KBM-7 (cell line): ENCODE results near the gene SYNPO.

Experiments used
- DNase-seq: peaks from one replicate; pipeline ENCODE4 v3.0.0-alpha.2; 2015
- in situ Hi-C: fragments of 300-500 bp; cut with MboI; formaldehyde crosslinking; loops from 2 replicates; pipeline ENCODE4 v1.14.3; 2020; ENCODE audit warnings: low sequenced_read_pairs, low pct_unique_long_range_greater_than_20kb, mixed read lengths

Gene SYNPO

DNA sequence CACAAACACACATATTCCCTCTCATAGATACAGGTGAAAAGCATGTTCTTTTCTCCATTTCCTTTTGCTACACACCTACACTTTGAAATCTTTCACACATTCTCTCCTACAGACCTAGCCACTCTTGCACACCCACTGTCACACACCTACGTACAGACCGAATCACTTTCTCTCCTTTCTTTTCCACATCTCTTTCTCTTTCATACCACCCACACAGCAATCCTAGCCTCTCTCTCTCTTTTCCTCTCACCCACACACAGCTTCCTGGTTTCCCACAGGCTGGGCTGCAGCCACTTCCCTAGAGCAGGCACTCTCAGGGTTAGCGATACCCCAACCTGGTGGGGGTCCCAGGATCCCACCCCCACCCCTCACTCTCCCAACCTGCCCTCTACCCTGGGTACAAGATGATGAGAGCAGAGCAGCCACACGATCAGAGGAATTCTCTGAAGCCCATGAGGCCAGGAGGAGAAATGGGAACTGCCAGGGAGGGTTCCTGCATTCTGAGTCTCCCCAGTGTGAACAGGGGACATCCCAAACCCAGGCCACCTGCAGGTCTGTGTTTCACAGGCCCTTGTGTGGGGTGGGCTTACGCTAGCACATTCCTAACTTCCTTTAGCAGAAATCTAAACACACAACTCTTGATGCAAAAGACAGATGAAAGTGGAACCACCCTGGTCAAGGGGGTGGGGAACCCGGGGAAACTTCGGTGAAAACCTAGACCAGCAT, 17.1 kb upstream of the SYNPO start:
- in situ Hi-C loops, result no loop called here
- no peak for DNase-seq

DNA sequence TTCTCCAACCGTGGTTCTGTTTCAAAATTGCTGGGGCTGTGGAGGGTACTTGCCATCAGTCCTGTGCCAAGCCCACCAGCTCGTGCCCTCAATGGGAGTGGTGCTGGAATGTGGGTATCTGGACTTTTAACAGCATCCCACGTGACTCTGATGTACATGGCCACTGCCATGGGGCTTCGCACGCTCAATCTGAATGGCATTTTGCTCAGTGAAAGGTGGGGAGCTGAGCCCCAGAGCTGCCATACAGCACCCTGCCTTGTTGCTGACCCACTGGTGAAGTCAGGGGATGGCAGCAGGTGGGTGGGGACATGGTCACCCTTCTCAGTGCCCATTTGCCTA, 16.6 kb upstream of the SYNPO start:
- DNase-seq, result no peak
- in situ Hi-C loops, result no loop called here

DNA sequence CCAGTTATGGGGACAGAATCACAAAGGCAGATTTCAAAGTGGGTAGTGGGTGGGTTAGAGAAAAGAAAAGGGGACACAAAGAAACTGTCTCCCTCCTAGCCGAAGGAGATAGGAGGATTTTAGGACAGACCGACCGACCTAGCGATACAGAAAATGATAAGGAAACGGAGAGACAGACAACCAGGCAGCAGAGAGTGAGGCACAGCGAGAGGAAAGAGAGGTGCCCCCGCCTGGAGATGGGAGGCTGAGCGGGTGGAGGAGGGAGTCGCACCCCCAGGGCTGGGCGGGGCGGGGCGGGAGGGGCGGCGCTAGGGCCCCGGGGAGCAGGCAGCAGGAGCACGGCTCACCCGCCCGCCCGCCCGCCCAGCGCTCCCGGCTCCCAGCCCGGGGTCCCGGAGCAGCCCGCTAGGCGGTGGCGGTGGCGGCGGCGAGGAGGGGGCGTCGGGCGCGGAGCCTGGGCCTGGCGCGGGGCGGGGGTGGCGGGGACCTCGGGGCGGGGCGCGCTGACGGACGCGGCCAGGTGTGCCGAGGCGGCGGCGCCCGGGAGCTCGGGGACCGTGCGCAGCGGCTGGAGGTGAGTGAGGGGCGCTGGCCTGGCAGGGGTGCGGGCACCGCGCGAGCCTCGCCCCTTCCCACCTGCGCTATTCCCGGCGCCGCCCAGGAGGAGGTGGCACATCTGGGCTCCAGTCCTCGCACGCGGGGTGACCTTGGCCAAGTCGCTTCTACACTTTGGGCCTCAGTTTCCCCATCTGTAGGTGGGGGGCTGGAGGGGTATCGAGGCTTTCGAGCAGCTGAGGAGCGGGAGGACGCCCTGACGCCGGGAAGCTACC, 15.9 kb upstream of the SYNPO start:
- in situ Hi-C loops, result no loop called here
- DNase-seq, result no peak

DNA sequence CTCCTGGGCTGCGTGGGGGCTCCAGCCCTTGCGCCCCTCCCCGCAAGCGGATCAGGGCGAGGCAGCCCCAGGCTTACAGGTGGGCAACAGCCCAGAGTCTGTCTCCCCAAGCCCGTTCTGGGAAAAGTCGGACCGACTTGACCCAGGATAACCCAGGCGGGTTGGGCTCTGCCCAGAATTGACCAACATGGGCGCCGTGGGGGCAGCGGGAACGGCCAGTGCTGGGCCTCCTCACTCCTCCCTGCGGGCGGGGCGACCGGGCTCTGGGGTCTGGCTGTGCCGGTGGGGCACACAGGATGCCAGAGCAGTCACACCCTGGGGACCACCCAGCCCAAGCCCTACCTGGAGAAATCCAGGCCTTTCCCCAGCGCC, 15.3 kb upstream of the SYNPO start:
- in situ Hi-C loops, result no loop called here
- DNase-seq, result no peak

DNA sequence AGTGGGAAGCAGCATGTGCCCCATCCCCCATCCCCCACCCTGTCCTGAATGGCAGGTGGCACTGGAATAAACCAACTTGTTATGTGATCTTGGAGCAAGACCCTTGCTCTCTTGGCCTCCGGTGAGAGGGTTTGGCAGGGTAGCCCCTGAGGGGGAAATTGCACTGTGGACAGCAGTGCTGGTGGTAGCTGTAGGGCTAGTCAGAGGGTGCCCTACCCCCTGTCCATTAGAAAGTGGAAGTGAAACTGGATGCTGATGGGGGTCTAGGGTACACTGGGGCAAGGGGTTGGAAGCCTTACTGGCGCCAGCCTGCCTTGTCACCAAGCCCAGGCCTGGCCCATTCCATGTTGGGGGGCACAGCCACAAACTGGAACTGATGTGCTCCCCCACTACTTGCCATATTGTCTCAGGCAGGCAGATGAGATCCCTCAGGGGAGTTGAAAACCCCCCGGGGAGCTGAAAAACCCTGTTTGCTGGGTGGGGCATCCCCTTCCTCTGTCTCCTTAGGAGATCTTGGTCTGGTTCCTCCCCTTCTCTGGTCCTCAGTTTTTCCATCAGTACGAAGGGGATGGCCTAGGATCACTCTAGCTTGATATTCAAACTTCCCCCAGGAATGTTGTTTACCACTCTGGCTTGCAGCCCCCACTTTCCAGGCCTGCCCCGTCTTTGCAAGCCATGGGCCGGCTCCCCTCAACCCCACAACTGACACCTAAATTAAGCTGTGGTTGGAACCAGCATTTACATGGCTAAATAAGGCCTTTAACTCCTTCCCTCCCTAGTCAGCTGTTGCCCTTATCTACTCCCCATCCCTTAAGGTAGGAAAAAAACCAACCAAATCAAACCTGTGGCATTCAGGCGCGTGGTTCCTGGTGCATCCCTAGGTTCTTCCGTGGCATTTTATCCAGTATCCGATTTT, 14.4 kb upstream of the SYNPO start:
- in situ Hi-C loops, result no loop called here
- no peak for DNase-seq

DNA sequence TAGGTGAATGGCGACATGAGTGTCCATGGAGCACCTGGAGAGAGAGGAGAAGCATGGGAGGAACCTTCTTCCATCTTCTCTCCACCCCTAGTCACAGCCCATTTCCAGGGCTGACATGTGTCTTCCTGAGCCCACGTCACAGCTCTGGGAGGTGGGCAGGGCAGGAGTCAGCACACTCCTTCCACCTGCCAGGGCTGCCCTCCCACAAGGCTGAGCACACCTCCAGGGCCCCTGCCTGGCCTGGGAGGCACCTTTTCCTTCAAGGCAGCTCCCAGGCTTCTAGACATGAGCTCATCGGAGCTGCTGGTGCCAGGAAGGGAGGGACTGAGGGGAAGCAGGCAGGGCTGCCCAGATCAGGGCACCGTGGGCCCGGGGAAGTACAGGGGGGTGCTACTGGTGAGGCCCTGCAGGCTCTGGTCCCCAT, 13.6 kb upstream of the SYNPO start:
- in situ Hi-C loops, result no loop called here
- DNase-seq, result no peak

DNA sequence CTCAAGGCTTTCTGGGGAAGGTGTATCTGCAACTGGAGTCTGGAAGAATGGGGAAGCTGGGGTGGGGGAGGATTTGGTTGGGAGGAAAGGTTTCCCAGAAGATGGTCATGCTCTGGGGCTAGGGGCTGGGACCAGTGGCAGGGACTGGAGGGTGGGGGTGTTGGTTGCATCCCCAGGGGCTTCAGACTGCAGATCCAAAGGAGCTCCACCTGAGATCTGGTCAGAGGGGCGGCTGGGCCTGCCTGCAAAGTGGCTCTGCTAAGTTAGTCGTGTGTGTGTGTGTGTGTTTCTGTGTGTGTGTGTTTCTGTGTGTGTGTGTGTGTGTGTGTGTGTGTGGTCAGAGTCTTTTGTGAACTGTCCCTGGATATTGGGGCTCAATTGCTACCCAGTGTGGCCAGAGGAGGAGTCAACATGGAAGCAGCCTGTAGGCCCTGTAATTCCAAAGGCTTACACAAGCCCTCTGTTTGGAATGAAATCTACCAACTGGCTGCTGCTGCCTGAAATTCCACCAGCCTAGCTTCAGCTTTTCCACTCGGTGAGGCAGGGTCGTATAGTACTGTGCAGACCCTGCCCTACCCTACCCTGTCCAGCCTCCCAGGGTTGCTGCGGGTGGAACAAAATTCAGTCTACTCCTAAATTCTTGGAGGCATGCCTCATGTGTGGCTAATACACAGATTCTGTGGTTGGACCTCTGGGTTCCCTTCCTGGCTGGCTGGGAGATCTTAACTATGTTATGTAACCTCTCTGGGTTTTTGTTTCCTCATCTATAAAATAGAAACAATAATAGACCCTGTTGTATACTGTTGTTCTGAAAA, 12.5 kb upstream of the SYNPO start:
- no peak for DNase-seq
- in situ Hi-C loops, result no loop called here

DNA sequence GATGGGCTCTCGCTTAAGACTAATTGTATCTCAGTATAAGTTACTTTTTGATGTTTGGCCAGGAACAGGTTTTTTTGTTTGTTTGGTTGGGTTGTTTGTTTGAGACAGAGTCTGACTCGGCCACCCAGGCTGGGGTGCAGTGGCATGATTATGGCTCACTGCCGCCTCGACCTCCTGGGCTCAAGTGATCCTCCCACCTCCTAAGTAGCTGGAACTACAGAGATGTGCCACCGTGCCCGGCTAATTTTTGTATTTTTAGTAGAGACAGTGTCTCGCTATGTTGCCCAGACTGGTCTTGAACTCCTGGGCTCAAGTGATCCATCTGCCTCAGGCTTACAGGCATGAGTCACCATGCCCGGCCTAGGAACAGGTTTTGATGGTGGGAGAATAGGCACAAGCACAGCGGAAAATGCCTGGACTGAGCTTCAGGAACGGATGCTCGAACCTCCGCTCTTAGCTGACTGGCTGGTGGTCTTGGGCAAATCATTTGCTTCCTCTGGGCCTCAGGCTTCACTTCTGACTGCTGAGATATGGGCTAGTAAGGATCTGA, 11.4 kb upstream of the SYNPO start:
- in situ Hi-C loops, result no loop called here
- DNase-seq, result no peak

DNA sequence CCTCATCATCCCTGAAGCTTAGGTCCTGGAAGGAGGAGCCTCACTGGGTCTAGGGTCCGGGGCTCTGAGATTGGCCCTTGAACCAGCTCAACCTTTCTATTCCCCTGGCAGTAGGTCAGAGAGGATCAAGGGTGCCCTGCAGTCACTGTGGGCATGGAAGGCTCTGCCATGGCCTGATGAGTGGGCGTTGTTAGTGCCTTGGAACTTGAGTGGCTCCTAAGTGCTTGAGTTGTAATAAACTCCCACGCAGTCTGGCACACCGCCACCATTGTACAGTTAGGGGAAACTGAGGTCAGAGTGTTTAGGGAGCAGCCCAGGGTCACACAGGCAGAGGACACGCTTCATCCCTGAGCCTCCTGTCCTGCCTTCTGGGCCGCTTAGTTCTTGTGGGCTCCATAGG, 10.4 kb upstream of the SYNPO start:
- in situ Hi-C loops, result no loop called here
- no peak for DNase-seq

DNA sequence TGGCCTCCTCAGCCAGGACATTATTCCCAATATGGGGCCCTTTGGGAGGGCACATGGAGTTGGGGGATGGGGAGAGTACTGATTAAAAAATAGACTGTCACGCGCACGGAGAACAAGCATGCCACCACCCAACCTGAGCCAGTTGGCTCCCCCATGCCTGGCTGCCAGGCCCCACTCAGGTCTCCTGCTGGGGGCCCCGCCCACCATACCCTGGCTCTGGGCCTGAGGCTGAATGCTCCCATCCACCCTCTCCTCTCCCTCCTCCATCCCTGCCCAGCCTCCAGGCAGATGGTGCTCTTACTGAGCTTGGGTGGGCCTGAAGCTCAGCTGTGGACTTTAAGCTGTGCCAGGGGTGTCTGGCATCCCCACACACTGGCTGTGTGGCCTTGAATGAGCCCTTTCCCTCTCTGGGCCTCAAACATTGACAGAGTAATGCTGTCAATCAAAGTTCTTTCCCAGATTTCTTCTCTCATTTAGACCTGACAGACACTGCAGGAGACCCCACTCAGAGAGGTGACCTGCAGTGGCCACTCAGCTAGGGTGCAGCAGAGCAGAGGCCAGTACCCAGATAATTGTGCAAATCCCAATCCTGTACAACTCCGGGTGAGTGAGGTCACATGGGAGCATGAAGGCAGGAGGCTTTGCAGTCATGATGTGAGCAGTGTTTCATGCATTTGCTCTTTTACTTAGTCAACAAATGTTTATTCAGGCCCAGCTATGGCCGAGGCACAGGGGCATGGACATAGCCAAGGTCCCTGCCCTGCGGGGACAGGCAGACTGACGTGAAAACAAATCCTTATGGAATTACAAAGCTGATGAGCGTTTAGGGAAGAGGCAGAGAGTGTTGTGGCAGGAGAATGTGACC, 9.8 kb upstream of the SYNPO start:
- DNase-seq, result no peak
- in situ Hi-C loops, result no loop called here

DNA sequence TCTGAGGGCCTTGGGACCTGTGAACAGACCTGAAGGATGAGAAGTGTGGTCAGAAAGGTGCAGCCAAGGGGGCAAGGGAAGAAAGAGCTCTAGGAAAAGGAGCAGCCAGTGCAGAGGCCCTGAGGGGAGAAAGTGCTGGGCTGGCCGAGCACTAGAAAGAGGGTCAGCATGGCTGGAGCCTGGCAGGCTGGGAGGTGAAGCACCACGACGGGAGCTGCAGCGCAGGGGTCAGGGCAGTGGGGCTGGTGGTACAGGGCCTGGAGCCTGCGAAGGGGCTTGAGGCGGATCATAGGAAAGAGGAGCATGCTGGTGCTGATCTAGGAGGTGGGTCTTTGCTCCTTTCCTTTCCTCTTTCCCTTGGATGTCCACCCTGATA, 9.1 kb upstream of the SYNPO start:
- in situ Hi-C loops, result no loop called here
- DNase-seq, result no peak

DNA sequence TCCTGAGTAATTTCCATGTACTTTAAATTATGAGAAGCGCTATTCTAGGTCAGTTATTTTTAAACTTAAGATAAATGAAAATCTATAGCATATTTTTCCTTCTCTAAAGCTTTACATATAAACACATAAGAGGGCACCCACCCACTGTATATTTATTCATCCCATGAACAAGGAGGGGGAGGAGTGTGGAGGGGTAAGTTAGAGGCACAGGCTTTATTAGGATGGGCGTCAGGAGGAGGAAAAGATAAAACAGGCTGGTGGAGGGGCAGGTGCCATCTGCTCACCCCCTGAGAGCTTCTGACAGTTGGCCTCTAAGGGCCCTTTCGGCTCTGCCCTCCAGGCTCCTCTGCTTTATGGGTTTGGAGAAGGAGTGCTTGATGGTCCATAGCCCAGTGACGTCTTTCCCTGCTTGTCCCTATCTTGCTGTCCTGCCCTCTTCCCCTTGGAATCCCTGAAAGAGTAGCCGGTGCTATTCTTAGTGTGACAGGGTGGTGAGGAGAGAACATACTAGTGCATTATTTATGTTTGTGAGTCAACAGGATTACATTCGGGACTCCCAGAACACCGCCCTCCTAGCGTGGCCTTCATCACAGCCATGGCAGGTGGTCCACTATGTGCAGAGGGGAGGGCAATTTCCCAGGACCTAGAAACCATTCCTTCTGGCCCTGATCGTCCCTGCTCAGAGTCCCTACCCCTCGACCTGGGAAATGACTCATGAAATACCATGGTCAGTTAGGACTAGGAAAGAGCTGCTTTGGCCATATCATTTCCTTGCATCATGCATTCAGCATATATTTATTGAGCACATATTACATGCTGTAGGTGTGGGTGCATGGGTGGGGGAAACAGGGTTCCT, 7.9 kb upstream of the SYNPO start:
- no peak for DNase-seq
- in situ Hi-C loops, result no loop called here

DNA sequence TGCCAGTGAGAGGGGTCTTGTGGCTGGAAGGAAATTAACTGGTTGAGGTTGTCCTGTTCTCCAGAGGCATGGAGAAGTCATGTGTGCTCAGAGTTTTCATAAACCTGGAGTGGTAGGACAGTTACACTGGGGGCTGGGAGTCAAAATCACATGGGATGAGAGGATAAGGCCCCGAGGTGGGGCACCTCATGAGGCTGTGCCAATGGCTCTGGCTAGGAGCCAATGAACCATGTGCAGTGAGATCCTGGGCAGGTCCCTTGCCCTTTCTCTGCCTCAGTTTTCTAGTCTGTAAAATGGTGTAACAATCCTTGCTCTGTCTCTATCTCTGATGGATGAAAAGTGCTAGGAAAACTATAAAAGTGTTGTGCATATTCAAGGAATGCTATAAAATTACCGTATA, 7.0 kb upstream of the SYNPO start:
- no peak for DNase-seq
- in situ Hi-C loops, result no loop called here

DNA sequence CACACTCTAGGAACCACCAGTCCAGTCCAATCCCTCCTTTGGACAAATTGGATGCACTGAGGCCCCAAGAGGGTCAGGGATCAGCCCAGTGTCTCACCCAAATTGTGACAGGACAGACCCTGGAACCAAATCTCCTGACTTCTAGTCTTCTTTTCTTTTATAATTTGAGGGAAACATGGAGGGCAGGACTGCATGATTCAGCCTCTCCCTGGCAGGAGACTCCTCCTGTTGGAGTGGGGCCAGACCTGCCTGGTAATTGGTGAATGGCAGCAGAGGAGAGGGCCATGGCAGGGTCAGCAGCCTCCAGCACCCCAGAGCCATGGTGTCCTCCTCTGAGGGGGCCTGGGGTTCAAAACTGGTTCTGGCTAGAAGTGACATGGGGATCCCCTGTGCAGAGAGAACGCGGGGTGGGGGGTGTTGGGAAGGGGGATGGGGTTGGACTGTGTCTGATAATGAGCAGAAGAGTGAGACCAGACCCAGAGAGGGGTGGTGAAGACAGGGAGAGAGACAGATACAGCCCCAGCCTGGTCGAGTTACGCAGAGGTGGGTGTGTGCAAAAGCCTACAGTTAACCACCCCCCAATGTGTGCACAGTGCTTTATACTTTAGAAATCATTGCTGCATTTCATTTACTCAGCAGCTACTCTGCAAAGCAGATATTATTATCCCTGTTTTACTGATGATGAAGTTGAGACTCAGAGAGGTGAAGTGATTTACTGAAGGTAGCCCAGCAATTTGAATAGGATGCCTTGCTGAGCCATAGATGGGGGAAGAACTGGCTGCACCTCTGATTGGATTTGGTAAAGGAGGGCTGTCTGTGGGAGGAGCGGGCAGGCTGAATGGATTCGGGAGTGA, 3.8 kb upstream of the SYNPO start:
- in situ Hi-C loops, result no loop called here
- DNase-seq, result no peak

DNA sequence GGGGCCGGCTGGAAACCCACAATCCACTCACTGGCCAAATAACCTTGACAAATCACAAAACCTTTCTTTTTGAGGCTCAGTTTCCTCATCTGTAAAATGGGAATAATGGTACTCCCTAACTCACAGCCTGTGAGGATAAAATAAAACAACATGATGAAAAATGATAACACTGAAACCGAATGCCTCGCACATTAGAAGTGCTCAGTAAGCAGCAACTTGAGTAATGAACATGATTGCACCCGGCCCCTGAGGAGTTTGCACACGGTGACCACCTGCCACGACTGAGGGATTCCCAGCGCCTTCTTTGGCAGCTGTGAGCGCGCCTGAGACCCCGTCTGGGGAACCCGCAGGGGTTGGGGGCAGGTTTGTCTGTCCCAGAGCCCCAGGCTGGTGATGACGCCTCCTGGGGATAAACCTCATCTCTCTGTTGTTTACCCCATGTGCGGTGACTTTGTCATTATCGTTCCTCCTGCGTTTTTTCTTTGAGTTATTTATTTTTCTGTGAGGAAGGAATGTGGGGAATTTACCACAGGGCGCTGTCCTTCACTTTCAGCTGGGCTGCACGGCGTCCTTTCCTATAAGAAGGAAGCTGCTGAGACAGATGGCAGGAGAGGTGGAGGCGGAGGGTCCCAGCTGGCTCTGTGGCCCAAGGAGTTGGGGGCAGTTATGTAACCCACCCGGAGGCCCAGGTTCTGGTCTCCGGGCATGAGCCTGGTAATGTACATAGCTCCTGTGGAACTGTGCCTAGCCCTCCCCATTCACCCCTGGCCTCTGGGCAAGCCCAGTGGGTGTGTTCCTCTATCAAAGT, 3.0 kb upstream of the SYNPO start:
- DNase-seq, result no peak
- in situ Hi-C loops, result no loop called here

DNA sequence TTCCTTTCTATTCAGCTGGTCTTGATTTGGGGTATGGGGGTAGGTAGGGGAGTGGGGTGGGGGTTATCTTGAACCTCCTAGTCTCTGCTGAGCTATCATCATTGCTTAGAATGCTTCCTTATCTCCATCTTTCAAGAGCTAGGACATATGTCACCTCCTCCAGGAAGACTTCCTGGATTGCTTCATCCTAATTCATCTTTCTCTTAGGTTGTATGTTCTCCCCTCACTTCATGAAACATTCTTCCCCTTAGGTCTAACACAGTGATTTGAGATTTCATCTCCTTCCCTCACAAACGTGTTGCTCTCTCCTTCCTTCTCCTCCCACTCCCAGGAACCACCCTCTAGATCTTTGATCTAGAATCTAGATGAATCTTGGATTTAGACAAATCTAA, 2.4 kb upstream of the SYNPO start:
- in situ Hi-C loops, result no loop called here
- DNase-seq, result no peak
